CD14-positive monocyte (primary cell): ENCODE data around the gene SYTL2. TPM values are rescaled to one million over a fixed set of nuclear protein-coding genes. Genes with fewer than 3 reads are reported as not detected.
"Not testable (repeated sequence)": the region's sequence is repeated elsewhere in the genome, so short reads cannot be mapped to it uniquely, and the experiment has no call there.

ENCODE experiments used
- DNase-seq, 3 donors: peaks; one replicate each; pipeline ENCODE4 v3.0.0-alpha.2; 2011 to 2022
- H2AFZ ChIP-seq: 2 replicates; pipeline ENCODE4 v1.6.0; 2012; ENCODE audit warnings: mild to moderate bottlenecking, low read depth, low read length, inconsistent platforms; ENCODE audit not compliant: insufficient read depth, poor library complexity, severe bottlenecking
- H3K27ac ChIP-seq, 2 donors: 1 replicate in 1 of 2; 2 replicates in 1 of 2; pipeline ENCODE4 v1.5.1; 2012 to 2013; ENCODE audit warnings: low read length in 2 of 2, control low read depth in 1 of 2, inconsistent platforms in 1 of 2, low read depth in 1 of 2, mild to moderate bottlenecking in 1 of 2
- H3K27me3 ChIP-seq, 2 donors: one replicate each; pipeline versions ENCODE4 v1.6.0 to v1.6.1; 2011 to 2013; ENCODE audit warnings: low read length in 2 of 2; ENCODE audit not compliant: control insufficient read depth in 2 of 2, insufficient read depth in 2 of 2
- H3K36me3 ChIP-seq, 2 donors: replicated peaks in 1 of 2; 1 replicate in 1 of 2; 2 replicates in 1 of 2; pipeline versions ENCODE4 v1.5.1 to v1.6.1; 2012 to 2013; ENCODE audit warnings: low read length in 2 of 2, control low read depth in 1 of 2, inconsistent platforms in 1 of 2, mild to moderate bottlenecking in 1 of 2; ENCODE audit not compliant: insufficient read depth in 2 of 2, control insufficient read depth in 1 of 2
- H3K4me1 ChIP-seq, 2 donors: 1 replicate in 1 of 2; 2 replicates in 1 of 2; pipeline versions ENCODE4 v1.5.1 to v1.6.1; 2012 to 2013; ENCODE audit warnings: low read length in 2 of 2, control low read depth in 1 of 2, inconsistent platforms in 1 of 2, mild to moderate bottlenecking in 1 of 2, moderate library complexity in 1 of 2; ENCODE audit not compliant: insufficient read depth in 2 of 2, control insufficient read depth in 1 of 2
- H3K4me2 ChIP-seq: replicated peaks from 2 replicates; pipeline ENCODE3; 2012; ENCODE audit warnings: low read length, moderate library complexity, mild to moderate bottlenecking; ENCODE audit not compliant: poor library complexity, severe bottlenecking; ENCODE audit errors: extremely low read depth
- H3K4me3 ChIP-seq, 3 experiments: fragments of 200-600 bp in 1 of 3; sonication (generic) in 1 of 3; replicated peaks in 1 of 3; 1 replicate in 2 of 3; 2 replicates in 1 of 3; pipeline ENCODE4 v1.5.1; 2011 to 2013; ENCODE audit warnings: low read length in 3 of 3, mild to moderate bottlenecking in 3 of 3, control low read depth in 2 of 3, low read depth in 2 of 3, inconsistent platforms in 1 of 3, moderate library complexity in 1 of 3
- H3K79me2 ChIP-seq: 2 replicates; pipeline ENCODE4 v1.6.0; 2012; ENCODE audit warnings: mild to moderate bottlenecking, control low read depth, inconsistent platforms, low read length, moderate library complexity; ENCODE audit not compliant: insufficient read depth
- H3K9ac ChIP-seq: 2 replicates; pipeline ENCODE4 v1.6.0; 2017; ENCODE audit warnings: low read length, mild to moderate bottlenecking; ENCODE audit not compliant: insufficient read depth, poor library complexity, severe bottlenecking
- H3K9me3 ChIP-seq, 2 donors: replicated peaks in 1 of 2; 1 replicate in 1 of 2; 2 replicates in 1 of 2; pipeline versions ENCODE4 v1.5.1 to v1.6.1; 2012 to 2013; ENCODE audit warnings: low read length in 2 of 2, control low read depth in 1 of 2; ENCODE audit not compliant: control insufficient read depth in 1 of 2, insufficient read depth in 1 of 2
- H4K20me1 ChIP-seq: 2 replicates; pipeline ENCODE4 v1.6.0; 2012; ENCODE audit warnings: mild to moderate bottlenecking, low read length, control low read depth, moderate library complexity; ENCODE audit not compliant: insufficient read depth
- H3K27ac Mint-ChIP-seq, 7 donors: one replicate each; pipeline ENCODE4 v1.8.0; 2020; ENCODE audit warnings: mild to moderate bottlenecking in 7 of 7, mixed read lengths in 7 of 7, moderate library complexity in 6 of 7, inconsistent platforms in 2 of 7
- H3K27me3 Mint-ChIP-seq, 3 donors: one replicate each; pipeline ENCODE4 v1.8.0; 2021 to 2022; ENCODE audit warnings: low read depth in 3 of 3, mild to moderate bottlenecking in 3 of 3, mixed read lengths in 3 of 3, moderate library complexity in 3 of 3, inconsistent platforms in 1 of 3
- H3K36me3 Mint-ChIP-seq, 2 donors: one replicate each; pipeline ENCODE4 v1.8.0; 2020; ENCODE audit warnings: mixed read lengths in 2 of 2, inconsistent platforms in 1 of 2, mild to moderate bottlenecking in 1 of 2
- H3K4me1 Mint-ChIP-seq: one replicate; pipeline ENCODE4 v1.8.0; 2020; ENCODE audit warnings: mild to moderate bottlenecking, mixed read lengths
- H3K4me3 Mint-ChIP-seq, 2 donors: one replicate each; pipeline ENCODE4 v1.8.0; 2020; ENCODE audit warnings: mild to moderate bottlenecking in 2 of 2, mixed read lengths in 2 of 2, moderate library complexity in 1 of 2
- H3K9me3 Mint-ChIP-seq, 7 donors: one replicate each; pipeline ENCODE4 v1.8.0; 2020 to 2022; ENCODE audit warnings: mixed read lengths in 7 of 7, mild to moderate bottlenecking in 6 of 7, moderate library complexity in 6 of 7, inconsistent platforms in 2 of 7
- CTCF ChIP-seq: fragments of 200-600 bp; IDR thresholded peaks from one replicate; pipeline ENCODE4 v1.8.0; 2022; ENCODE audit warnings: antibody characterized with exemption, mild to moderate bottlenecking
- WGBS: methylation state at CpG from one replicate; pipeline ENCODE4 v1.1.5; 2013; ENCODE audit warnings: missing lambda C conversion rate; ENCODE audit not compliant: insufficient coverage; 5-methylcytosine and 5-hydroxymethylcytosine counted together
- intact Hi-C, 2 donors: fragments of 100-400 bp; cut with micrococcal nuclease; formaldehyde crosslinking; loops; one replicate each; pipeline versions ENCODE4 v1.15.0 to v1.15.1; 2023
- polyA plus RNA-seq, 3 donors: library from polyadenylated mRNA; depleted of rRNA in 1 of 3; unstranded in 2 of 3; stranded (reverse) in 1 of 3; fragments of 300-500 nt in 2 of 3; fragments of >200 nt in 1 of 3; fragmentation: Illumina TruSeq in 2 of 3; gene quantifications; 1 replicate in 2 of 3; 2 replicates in 1 of 3; pipeline ENCODE4 v1.2.3, GENCODE V29; 2012 to 2021

The SYTL2 gene
- polyA plus RNA-seq, 3 donors = 0.30 to 0.48 (median 0.34) TPM

GRCh38 chr11:85852754-85853153 is 41.8 kb upstream of the SYTL2 start:
- not testable (repeated sequence) for DNase-seq, H3K27me3 ChIP-seq, H3K27ac ChIP-seq, H3K4me2 ChIP-seq, H3K36me3 ChIP-seq, H3K4me1 Mint-ChIP-seq, H3K27me3 Mint-ChIP-seq, H3K4me3 Mint-ChIP-seq, H3K79me2 ChIP-seq, H3K36me3 Mint-ChIP-seq, H4K20me1 ChIP-seq, H3K9me3 ChIP-seq, H3K27ac Mint-ChIP-seq, H2AFZ ChIP-seq, H3K9ac ChIP-seq, H3K4me3 ChIP-seq
- over 99% methylated on average over 18 of the region's 33 CpGs for WGBS
- H3K9me3 Mint-ChIP-seq = peaks cover 2 to 13% (median 3%) of the 10 kb centered on the region in 7 donors
- H3K4me1 ChIP-seq = peaks cover 10 to 15% of the 10 kb centered on the region in 2 donors
- intact Hi-C loops = loop anchor here (10.0 kb wide), 4 partner anchors 122 to 442 kb away; partner anchors contain the start of gene EED (in 1 of the 2)

DNA sequence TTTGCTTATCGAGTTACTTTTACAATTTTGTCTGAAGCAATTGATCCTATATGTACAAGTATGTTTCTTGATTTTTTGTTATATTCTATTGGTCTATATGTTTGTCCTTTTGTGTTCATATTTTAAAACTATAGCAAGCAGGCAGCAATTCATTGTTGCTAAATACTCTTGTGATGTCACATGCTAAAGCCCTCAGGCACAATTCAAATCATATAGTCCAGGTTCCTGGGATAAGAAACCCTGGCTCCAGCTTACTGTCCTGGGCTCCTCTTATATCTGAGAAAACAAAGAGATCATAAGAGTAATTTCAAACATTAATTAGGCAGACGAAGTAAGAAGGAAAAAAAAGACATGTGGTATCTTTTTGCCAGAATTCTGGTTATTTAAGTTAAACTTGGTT is 37.6 kb upstream of the SYTL2 start:
- Histone ChIP-seq H3K79me2 (no peaks in the 10 kb centered on the region), H3K27ac (no peak overlapping the region), H4K20me1 (no peaks in the 10 kb centered on the region), H2AFZ (no peak overlapping the region), H3K4me2 (no peak overlapping the region), H3K4me1 (no peaks in the 10 kb centered on the region), H3K9ac (no peak overlapping the region), H3K27me3 (no peaks in the 10 kb centered on the region), H3K4me3 (no peak overlapping the region), H3K9me3 (peaks cover 0 to 3% of the 10 kb centered on the region in 2 donors), H3K36me3 (no peaks in the 10 kb centered on the region)
- DNase-seq = no peak
- Mint-ChIP-seq H3K27ac (no peak overlapping the region), H3K4me3 (no peak overlapping the region), H3K9me3 (peaks cover 2 to 16% (median 4%) of the 10 kb centered on the region in 7 donors), H3K36me3 (peaks cover 2 to 3% of the 10 kb centered on the region in 2 donors), H3K4me1 (peaks cover 2% of the 10 kb centered on the region), H3K27me3 (peaks cover 0 to 4% (median 3%) of the 10 kb centered on the region in 3 donors)
- intact Hi-C loops = no loop called here
- no CpG with 5 or more reads among the region's 2 CpGs for WGBS
- TF ChIP-seq CTCF = no peak
